HG03064 (cell line): Measurements from ENCODE around the gene ARL6IP6.

Experiments
- ATAC-seq: cut with Tn5 transposase; IDR thresholded peaks from one replicate; pipeline ENCODE4 v1.9.1; 2021; ENCODE audit warnings: low read depth; ENCODE audit not compliant: unreplicated experiment

Gene ARL6IP6

GRCh38 chr2:152792974-152793373 lies 74.6 kb downstream of the ARL6IP6 start:
- ATAC-seq, result no peak

GRCh38 chr2:152796941-152797340 lies 78.5 kb downstream of the ARL6IP6 start:
- ATAC-seq, result no peak

- ATAC-seq, result no peak
These were observed 86.4 kb downstream of the ARL6IP6 start for GRCh38 chr2:152804687-152805408.

GRCh38 chr2:152811916-152812315 lies 93.5 kb downstream of the ARL6IP6 start:
- no peak for ATAC-seq
